Mesodermal cell (in vitro differentiated cells): ENCODE results near the gene GATAD2A.

Experiments used
- H3K27ac ChIP-seq: 2 replicates; pipeline ENCODE4 v1.7.0; 2013; ENCODE audit warnings: mild to moderate bottlenecking, low read depth, low read length, moderate library complexity; ENCODE audit not compliant: severe bottlenecking
- H3K36me3 ChIP-seq: 2 replicates; pipeline ENCODE4 v1.7.1; 2013; ENCODE audit warnings: mild to moderate bottlenecking, low read length, moderate library complexity; ENCODE audit not compliant: control insufficient read depth, insufficient read depth
- H3K4me1 ChIP-seq: one replicate; pipeline ENCODE4 v1.7.1; 2013; ENCODE audit warnings: mild to moderate bottlenecking, low read length; ENCODE audit not compliant: insufficient read depth, control insufficient read depth, poor library complexity, severe bottlenecking
- H3K4me3 ChIP-seq: 2 replicates; pipeline ENCODE4 v1.7.0; 2013; ENCODE audit warnings: low read length, control low read depth, mild to moderate bottlenecking; ENCODE audit not compliant: insufficient read depth, poor library complexity, severe bottlenecking; ENCODE audit errors: extremely low read depth
- H3K9me3 ChIP-seq: 2 replicates; pipeline ENCODE4 v1.7.1; 2013; ENCODE audit warnings: mild to moderate bottlenecking, low read length, moderate library complexity; ENCODE audit not compliant: control insufficient read depth
- WGBS, 2 experiments: methylation state at CpG; one replicate each; pipeline ENCODE4 v1.1.5; 2013; ENCODE audit warnings: missing lambda C conversion rate in 2 of 2; ENCODE audit not compliant: insufficient coverage in 2 of 2; 5-methylcytosine and 5-hydroxymethylcytosine counted together

GATAD2A gene

DNA sequence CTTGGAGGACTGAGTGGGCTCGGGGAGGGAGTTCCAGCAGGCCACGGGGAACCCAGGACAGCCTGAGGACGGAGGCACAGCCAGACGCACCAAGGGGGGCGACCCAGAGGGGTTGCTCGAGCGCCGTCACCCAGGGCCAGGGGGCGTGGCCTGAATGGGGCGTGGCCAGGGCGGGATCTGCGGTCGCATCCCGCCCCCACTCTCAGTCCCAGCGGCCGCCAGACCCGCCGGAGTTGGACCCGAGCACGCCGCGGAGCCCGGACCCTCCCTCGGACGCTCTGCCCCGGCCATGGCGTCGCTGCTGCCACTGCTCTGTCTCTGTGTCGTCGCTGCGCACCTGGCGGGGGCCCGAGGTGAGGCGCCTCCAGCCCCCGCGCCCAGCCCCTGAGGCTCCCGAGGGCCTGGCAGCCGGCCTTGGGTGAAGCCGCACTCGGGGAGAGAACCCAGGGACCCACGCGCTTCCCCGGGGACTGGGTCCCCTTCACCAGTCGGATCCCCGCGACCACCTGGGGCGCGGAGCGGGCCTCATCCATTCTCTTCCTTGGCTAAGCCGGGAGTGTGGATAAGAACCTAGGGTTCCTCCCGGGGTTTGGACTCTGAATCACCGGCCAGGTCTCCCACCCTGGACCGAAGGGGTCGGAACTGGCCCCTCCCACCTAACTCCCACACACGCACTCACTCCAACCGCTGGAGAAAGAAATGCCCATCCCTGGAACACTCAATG, 132.7 kb downstream of the GATAD2A start, which contains the start of gene CILP2:
CILP2 (plus strand) TSS at position 205 of the 724 bp plus-strand sequence; CDS start at position 290, 85 bp downstream.
- Histone ChIP-seq H3K4me1 (peaks cover 7% of the 10 kb centered on the region), H3K4me3 (peak within 1 kb of the TSS; percentile 31), H3K9me3 (no peaks in the 10 kb centered on the region), H3K27ac (no peak within 1 kb of the TSS), H3K36me3 (peaks cover 4% of the 10 kb centered on the region)
- WGBS, 2 experiments: 5 to 6% methylated on average over 48 to 49 of the region's 56 CpGs

DNA sequence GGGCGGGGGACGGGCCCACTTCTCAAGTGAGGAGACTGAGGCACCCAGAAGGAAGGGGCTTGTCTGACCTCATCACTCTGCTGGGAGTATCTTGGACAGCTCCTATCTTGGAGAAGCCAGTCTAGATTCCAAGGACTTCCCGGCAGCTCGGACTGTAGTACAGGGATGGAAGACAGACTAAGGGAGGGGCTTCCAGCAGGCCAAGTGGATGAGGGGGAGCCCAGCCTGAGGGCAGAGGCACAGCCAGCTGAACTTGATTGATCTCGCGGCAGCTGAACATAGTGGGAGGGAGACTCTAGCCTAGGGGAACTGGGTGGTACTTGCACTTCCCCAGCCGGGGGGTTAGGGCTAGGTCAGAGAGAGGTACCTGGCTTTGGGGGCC, 133.3 kb downstream of the GATAD2A start:
- Histone ChIP-seq H3K27ac (no peak overlapping the region), H3K9me3 (no peaks in the 10 kb centered on the region), H3K4me3 (no peak overlapping the region), H3K4me1 (peaks cover 7% of the 10 kb centered on the region), H3K36me3 (peaks cover 4% of the 10 kb centered on the region)
- WGBS, 2 experiments: 47 to 51% methylated on average over 6 of the region's 7 CpGs

DNA sequence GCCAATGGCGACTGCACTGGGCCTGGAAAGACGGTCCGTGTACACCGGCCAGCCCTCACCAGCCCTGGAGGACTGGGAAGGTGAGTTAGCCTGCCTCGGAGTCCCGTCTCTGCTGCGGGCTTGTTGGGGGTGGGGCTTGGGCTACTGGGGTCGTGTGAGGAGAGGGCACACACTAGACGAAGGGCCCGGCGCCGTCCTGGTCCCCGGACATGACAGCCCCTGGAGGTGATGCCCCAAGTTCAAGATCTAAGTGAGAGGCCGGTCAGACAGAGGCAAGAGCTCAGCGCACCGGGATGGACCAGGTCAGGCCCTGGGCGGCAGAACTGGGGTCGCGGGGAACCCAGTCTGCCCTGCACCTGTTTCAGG, 134.2 kb downstream of the GATAD2A start:
- H3K9me3 ChIP-seq: no peaks in the 10 kb centered on the region
- H3K4me1 ChIP-seq: peaks cover 4% of the 10 kb centered on the region
- no peak overlapping the region for H3K4me3 ChIP-seq
- H3K36me3 ChIP-seq: peaks cover 4% of the 10 kb centered on the region
- WGBS, 2 experiments: 78 to 80% methylated on average over 7 to 14 of the region's 19 CpGs
- no peak overlapping the region for H3K27ac ChIP-seq

DNA sequence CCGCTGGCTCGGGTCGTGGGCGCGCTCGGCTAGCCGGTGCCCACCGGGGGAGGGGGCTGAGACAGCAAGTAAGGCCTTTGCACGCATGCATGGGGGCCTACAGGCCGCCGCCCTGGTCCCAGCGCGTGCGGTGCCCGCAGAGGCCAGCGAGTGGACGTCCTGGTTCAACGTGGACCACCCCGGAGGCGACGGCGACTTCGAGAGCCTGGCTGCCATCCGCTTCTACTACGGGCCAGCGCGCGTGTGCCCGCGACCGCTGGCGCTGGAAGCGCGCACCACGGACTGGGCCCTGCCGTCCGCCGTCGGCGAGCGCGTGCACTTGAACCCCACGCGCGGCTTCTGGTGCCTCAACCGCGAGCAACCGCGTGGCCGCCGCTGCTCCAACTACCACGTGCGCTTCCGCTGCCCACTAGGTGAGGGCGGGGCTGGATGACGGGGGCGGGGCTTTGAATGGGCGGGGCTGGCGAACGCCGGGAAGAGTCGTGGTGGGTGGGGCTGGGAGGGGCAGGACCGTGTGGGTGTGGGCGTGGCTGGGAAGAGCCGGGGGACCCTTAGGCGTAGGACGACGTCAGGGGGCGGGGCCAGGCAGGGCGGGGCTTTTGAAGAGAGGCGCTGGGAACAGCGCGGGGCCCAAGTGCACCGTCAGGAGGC, 134.7 kb downstream of the GATAD2A start:
- Histone ChIP-seq H3K4me1 (peaks cover 4% of the 10 kb centered on the region), H3K36me3 (peaks cover 3% of the 10 kb centered on the region), H3K27ac (no peak overlapping the region), H3K9me3 (no peaks in the 10 kb centered on the region), H3K4me3 (no peak overlapping the region)
- 79 to 84% methylated on average over 40 to 61 of the region's 74 CpGs for WGBS, 2 experiments

DNA sequence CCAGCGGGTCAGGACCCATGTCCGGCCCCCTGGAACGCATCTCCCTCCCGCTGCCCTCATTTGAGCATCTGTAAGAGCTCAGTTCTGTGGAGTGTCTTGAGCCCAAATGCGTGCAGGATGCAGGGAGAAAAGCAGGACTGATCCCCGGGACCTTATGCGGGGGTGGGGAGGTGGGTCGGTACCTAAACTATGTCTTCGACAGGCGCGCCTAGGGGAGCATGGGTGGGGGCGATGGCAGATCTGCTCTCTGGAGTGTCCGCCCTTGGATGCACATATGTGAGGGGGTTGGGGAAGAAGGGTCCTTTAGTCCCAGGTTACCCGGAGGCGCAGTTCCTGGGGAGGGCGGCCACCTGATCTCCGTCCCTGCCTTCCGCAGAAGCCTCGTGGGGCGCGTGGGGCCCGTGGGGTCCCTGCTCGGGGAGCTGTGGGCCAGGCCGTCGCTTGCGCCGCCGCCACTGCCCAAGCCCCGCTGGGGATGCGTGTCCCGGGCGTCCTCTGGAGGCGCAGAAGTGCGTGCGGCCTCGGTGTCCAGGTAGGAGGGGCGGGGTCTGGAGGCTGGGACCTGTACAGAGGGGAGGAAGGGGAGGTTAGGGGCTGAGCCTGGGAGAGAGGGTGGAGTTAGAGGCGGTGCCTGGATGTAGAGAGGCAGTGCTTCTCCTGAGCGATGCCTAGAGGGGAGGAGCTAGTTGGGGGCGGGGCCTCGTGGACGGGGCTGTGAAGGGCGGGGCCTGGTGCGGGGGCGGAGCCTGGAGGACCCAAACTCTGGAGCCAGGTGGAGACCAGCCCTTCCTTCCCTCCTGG, 135.4 kb downstream of the GATAD2A start:
- Histone ChIP-seq H3K36me3 (no peaks in the 10 kb centered on the region), H3K4me3 (no peak overlapping the region), H3K27ac (no peak overlapping the region), H3K9me3 (no peaks in the 10 kb centered on the region), H3K4me1 (peaks cover 4% of the 10 kb centered on the region)
- WGBS, 2 experiments: 76 to 78% methylated on average over 30 to 40 of the region's 45 CpGs

DNA sequence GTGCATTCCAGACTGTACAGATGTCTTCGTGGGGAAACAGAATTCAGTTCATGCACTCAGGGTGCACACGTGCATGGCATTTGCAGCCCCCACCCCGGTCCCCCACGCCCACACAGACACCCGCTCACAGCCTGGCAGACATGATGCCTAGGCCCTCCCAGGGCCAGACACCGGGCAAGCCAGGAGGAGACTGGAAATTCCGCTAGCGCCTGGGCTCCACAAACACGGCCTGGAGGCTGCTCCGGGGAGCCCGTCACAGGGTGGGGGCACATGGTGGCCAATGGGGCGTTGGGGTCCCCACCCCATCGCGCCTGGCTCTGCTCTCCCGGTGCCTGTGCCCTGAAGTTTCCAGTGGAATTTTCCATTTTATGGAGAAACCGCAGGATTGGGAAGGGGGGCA, 136.1 kb downstream of the GATAD2A start:
- 97% methylated on average over 13 to 16 of the region's 16 CpGs for WGBS, 2 experiments
- H3K4me3 ChIP-seq: no peak overlapping the region
- no peak overlapping the region for H3K27ac ChIP-seq
- H3K9me3 ChIP-seq: no peaks in the 10 kb centered on the region
- peaks cover 4% of the 10 kb centered on the region for H3K4me1 ChIP-seq
- no peaks in the 10 kb centered on the region for H3K36me3 ChIP-seq

DNA sequence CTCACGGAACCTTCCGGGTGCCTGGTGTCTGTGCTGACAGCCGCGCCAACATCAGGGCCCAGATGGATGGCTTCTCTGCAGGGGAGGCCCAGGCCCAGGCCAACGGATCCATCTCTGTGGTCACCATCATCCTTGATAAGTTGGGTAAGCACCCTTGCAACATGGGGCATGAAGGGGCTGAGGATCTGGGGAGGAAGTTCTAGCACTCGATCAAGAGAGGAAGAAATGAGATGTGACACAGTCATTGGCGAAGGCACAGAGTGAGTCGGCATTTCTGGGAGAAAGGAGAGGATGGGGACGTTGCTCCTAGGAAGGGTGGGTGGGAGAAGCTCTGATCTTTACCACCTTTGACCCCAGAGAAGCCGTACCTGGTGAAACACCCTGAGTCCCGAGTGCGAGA, 137.0 kb downstream of the GATAD2A start:
- Histone ChIP-seq H3K4me3 (no peak overlapping the region), H3K4me1 (peaks cover 4% of the 10 kb centered on the region), H3K9me3 (no peaks in the 10 kb centered on the region), H3K36me3 (no peaks in the 10 kb centered on the region), H3K27ac (no peak overlapping the region)
- 95 to 98% methylated on average over 9 to 12 of the region's 12 CpGs for WGBS, 2 experiments

DNA sequence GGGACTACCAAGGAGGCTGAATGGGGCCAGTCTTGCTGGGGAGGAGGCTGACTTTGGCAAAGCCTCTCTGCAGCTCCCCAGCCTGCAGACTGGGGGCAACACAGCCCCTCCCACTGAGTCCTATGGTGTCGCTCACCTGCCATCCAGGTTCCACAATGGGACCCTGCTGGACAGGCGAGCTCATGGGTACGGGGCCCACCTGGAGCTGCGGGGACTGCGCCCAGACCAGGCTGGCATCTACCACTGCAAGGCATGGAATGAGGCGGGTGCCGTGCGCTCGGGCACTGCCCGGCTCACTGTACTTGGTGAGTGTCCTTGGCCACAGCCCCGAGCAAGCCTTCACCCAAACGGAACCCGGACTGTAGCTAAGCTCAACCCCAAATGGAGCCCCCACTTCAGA, 137.6 kb downstream of the GATAD2A start:
- H3K27ac ChIP-seq: no peak overlapping the region
- no peaks in the 10 kb centered on the region for H3K36me3 ChIP-seq
- WGBS, 2 experiments: 94 to 99% methylated on average over 13 of the region's 13 CpGs
- H3K9me3 ChIP-seq: no peaks in the 10 kb centered on the region
- no peak overlapping the region for H3K4me3 ChIP-seq
- peaks cover 4% of the 10 kb centered on the region for H3K4me1 ChIP-seq

DNA sequence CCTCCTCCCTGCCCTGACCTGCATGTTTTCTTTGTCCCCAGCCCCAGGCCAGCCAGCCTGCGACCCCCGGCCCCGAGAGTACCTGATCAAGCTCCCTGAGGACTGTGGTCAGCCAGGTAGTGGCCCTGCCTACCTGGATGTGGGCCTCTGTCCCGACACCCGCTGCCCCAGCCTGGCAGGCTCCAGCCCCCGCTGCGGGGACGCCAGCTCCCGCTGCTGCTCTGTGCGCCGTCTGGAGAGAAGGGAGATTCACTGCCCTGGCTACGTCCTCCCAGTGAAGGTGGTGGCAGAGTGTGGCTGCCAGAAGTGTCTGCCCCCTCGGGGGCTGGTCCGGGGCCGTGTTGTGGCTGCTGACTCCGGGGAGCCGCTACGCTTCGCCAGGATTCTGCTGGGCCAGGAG, 138.2 kb downstream of the GATAD2A start:
- H3K4me3 ChIP-seq: no peak overlapping the region
- no peaks in the 10 kb centered on the region for H3K36me3 ChIP-seq
- no peaks in the 10 kb centered on the region for H3K4me1 ChIP-seq
- 95 to 96% methylated on average over 13 of the region's 19 CpGs for WGBS, 2 experiments
- no peak overlapping the region for H3K27ac ChIP-seq
- no peaks in the 10 kb centered on the region for H3K9me3 ChIP-seq

DNA sequence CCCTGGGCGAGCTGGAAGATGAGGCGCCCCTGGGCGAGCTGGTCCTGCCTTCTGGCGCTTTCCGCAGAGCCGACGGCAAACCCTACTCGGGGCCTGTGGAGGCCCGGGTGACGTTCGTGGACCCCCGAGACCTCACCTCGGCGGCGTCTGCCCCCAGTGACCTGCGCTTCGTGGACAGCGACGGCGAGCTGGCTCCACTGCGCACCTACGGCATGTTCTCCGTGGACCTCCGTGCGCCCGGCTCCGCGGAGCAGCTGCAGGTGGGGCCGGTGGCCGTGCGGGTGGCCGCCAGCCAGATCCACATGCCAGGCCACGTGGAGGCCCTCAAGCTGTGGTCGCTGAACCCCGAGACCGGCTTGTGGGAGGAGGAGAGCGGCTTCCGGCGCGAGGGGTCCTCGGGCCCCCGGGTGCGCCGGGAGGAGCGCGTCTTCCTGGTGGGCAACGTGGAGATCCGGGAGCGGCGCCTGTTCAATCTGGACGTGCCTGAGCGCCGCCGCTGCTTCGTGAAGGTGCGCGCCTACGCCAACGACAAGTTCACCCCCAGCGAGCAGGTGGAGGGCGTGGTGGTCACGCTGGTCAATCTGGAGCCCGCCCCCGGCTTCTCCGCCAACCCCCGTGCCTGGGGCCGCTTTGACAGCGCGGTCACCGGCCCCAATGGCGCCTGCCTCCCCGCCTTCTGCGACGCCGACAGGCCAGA, 138.9 kb downstream of the GATAD2A start:
- 95 to 96% methylated on average over 52 to 75 of the region's 75 CpGs for WGBS, 2 experiments
- no peaks in the 10 kb centered on the region for H3K4me1 ChIP-seq
- H3K4me3 ChIP-seq: no peak overlapping the region
- no peak overlapping the region for H3K27ac ChIP-seq
- no peaks in the 10 kb centered on the region for H3K36me3 ChIP-seq
- H3K9me3 ChIP-seq: no peaks in the 10 kb centered on the region
